Activated T-helper 17 cell treated with anti-CD3 and anti-CD28 coated beads, Interleukin-2, amount 50 U/mL, for 72 hours (primary cell): ENCODE measurements around the gene MYO18B. TPM values are rescaled to one million over a fixed set of nuclear protein-coding genes. Genes with fewer than 3 reads are reported as not detected.

Source experiments
- ATAC-seq: fragments of 150-1000 bp; cut with Tn5 transposase; replicated peaks from 2 replicates; pipeline ENCODE4 v1.10.0; 2021; ENCODE audit warnings: mild to moderate bottlenecking, moderate library complexity
- H3K27ac Mint-ChIP-seq: one replicate; pipeline ENCODE4 v1.8.0; 2022; ENCODE audit warnings: mixed read lengths
- H3K27me3 Mint-ChIP-seq: one replicate; pipeline ENCODE4 v1.8.0; 2022; ENCODE audit warnings: mixed read lengths
- H3K36me3 Mint-ChIP-seq: one replicate; pipeline ENCODE4 v1.8.0; 2022; ENCODE audit warnings: low read depth, mild to moderate bottlenecking, mixed read lengths
- H3K4me1 Mint-ChIP-seq: one replicate; pipeline ENCODE4 v1.8.0; 2022; ENCODE audit warnings: mixed read lengths
- H3K4me3 Mint-ChIP-seq: one replicate; pipeline ENCODE4 v1.8.0; 2022; ENCODE audit warnings: mild to moderate bottlenecking, mixed read lengths
- H3K9me3 Mint-ChIP-seq: one replicate; pipeline ENCODE4 v1.8.0; 2022; ENCODE audit warnings: mixed read lengths
- total RNA-seq, 2 donors: library from RNA; stranded (reverse); gene quantifications; one replicate each; pipeline ENCODE4 v1.2.3, GENCODE V29; 2022

Gene MYO18B
- total RNA-seq, 2 donors from 2014 or later, result 2.3 to 4.3 TPM

DNA sequence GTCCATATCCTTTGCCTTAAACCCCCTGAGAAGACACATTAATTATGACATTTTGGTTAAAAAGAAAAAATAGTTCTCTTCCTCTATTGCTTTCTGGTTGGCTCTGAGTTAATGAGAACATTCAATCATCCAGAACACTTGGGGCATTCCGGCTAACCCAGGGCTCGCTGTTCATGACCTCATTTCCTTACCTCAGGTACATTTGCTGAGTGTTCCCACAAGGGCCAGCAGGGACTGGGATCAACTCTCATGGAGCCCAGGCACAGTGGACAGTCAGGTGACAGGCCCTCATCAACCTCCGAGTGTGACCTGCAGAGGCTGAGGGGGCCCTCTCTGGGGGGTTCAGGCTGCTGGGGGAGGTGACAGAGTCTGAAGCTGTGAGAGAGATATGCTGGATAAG lies 98.9 kb downstream of the MYO18B start:
- Mint-ChIP-seq H3K36me3 (no peaks in the 10 kb centered on the region), H3K9me3 (no peaks in the 10 kb centered on the region), H3K27ac (no peak overlapping the region), H3K4me1 (no peaks in the 10 kb centered on the region), H3K4me3 (no peak overlapping the region), H3K27me3 (no peaks in the 10 kb centered on the region)
- ATAC-seq, result no peak

- H3K4me1 Mint-ChIP-seq, result no peaks in the 10 kb centered on the region
- no peak overlapping the region for H3K27ac Mint-ChIP-seq
- H3K4me3 Mint-ChIP-seq, result no peak overlapping the region
- H3K36me3 Mint-ChIP-seq, result no peaks in the 10 kb centered on the region
- H3K27me3 Mint-ChIP-seq, result no peaks in the 10 kb centered on the region
- ATAC-seq, result no peak
- no peaks in the 10 kb centered on the region for H3K9me3 Mint-ChIP-seq
Measured at GRCh38 chr22:25841775-25842174, 99.8 kb downstream of the MYO18B start.

DNA sequence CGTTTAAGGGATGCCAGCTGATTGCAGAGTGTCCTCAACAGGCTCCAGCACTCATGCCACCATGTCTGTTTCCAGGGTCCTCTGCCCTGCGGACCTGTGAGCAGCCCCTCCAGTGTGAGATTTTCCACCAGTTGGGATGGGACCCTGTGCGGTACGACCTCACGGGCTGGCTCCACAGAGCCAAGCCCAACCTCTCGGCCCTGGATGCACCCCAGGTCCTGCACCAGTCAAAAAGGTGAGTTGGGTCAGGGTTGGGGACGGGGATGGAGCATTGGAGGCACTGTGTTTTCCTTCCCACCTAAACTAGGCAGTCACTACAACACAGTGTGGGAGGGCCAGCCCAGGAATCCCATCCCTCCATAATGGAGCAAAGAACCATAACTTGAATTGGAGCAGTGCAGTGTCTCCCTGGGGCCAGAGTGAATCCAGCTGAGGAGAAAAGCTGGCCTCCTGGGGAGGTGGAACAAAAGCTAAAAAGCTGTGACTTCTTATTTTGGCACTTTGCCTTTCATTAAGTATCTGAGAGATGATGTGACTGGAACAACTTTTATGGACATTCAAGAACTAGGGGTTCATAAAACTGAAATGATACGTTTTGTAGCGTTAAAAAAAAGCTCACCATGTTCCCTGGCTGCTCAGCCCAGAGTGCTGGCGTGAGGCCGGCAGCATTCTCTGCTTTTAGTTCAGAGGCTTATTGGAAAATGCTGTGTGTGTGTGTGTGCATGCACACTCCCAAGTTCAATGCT lies 101.8 kb downstream of the MYO18B start:
- Mint-ChIP-seq H3K27ac (no peak overlapping the region), H3K4me1 (no peaks in the 10 kb centered on the region), H3K4me3 (no peak overlapping the region), H3K27me3 (no peaks in the 10 kb centered on the region), H3K36me3 (no peaks in the 10 kb centered on the region), H3K9me3 (no peaks in the 10 kb centered on the region)
- ATAC-seq, result no peak

DNA sequence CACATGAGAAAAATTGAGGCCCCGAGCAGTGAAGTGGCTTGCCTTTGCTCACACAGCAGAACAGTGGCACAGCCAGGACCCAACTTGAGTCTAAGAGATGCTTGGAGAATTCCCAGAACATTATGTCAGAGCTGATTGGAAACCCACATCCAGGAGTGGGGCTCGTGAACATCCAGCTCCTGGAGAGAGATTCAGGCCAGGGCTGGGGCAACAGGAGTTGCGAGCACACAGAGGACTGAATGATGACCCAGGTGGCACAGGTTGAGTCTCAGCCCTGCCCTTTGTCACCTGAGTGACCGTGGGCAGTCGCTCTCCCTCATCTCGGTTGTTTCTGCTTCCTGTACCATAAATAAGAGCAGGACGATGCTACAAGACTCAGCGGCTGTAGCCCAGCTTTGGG lies 102.6 kb downstream of the MYO18B start:
- Mint-ChIP-seq H3K4me1 (no peaks in the 10 kb centered on the region), H3K4me3 (no peak overlapping the region), H3K27me3 (no peaks in the 10 kb centered on the region), H3K36me3 (no peaks in the 10 kb centered on the region), H3K9me3 (no peaks in the 10 kb centered on the region), H3K27ac (no peak overlapping the region)
- no peak for ATAC-seq

GRCh38 chr22:25845985-25846745 lies 104.2 kb downstream of the MYO18B start:
- Mint-ChIP-seq H3K36me3 (no peaks in the 10 kb centered on the region), H3K27ac (no peak overlapping the region), H3K27me3 (peaks cover under 1% of the 10 kb centered on the region), H3K4me3 (no peak overlapping the region), H3K4me1 (no peaks in the 10 kb centered on the region), H3K9me3 (no peaks in the 10 kb centered on the region)
- peak; percentile 43 for ATAC-seq

- no peak overlapping the region for H3K27ac Mint-ChIP-seq
- no peak overlapping the region for H3K4me3 Mint-ChIP-seq
- no peaks in the 10 kb centered on the region for H3K4me1 Mint-ChIP-seq
- H3K36me3 Mint-ChIP-seq, result no peaks in the 10 kb centered on the region
- no peak for ATAC-seq
- H3K9me3 Mint-ChIP-seq, result no peaks in the 10 kb centered on the region
- peaks cover 4% of the 10 kb centered on the region for H3K27me3 Mint-ChIP-seq
Measured at GRCh38 chr22:25847451-25847850, 105.5 kb downstream of the MYO18B start.

GRCh38 chr22:25848954-25849353 lies 107.0 kb downstream of the MYO18B start:
- H3K27ac Mint-ChIP-seq, result no peak overlapping the region
- H3K9me3 Mint-ChIP-seq, result no peaks in the 10 kb centered on the region
- H3K36me3 Mint-ChIP-seq, result no peaks in the 10 kb centered on the region
- ATAC-seq, result no peak
- no peak overlapping the region for H3K4me3 Mint-ChIP-seq
- H3K27me3 Mint-ChIP-seq, result peaks cover 4% of the 10 kb centered on the region
- H3K4me1 Mint-ChIP-seq, result no peaks in the 10 kb centered on the region

DNA sequence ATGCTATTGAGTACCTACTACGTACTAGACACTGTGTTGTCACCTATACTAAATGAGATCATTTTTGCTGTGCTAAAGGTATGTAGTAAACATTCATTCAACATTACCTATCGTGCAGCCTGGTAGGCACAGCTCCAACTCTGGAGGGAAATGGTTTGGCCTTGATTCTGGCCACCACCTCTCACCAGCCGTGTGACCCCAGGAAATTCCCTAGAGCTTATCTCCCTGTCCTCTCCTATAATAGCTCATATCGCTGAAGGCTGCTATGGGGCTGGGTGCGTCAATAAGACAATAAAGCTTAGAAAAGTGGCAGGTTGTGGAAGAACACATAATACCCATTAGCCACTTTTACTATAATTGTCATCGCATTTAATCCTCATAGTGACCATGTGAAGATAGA lies 107.5 kb downstream of the MYO18B start:
- Mint-ChIP-seq H3K27me3 (peaks cover 4% of the 10 kb centered on the region), H3K36me3 (no peaks in the 10 kb centered on the region), H3K9me3 (no peaks in the 10 kb centered on the region), H3K4me3 (no peak overlapping the region), H3K27ac (no peak overlapping the region), H3K4me1 (no peaks in the 10 kb centered on the region)
- no peak for ATAC-seq

- H3K27me3 Mint-ChIP-seq, result peaks cover 4% of the 10 kb centered on the region
- H3K27ac Mint-ChIP-seq, result no peak overlapping the region
- H3K4me1 Mint-ChIP-seq, result no peaks in the 10 kb centered on the region
- ATAC-seq, result no peak
- H3K36me3 Mint-ChIP-seq, result no peaks in the 10 kb centered on the region
- H3K9me3 Mint-ChIP-seq, result no peaks in the 10 kb centered on the region
- no peak overlapping the region for H3K4me3 Mint-ChIP-seq
Measured at GRCh38 chr22:25852223-25852622, 110.2 kb downstream of the MYO18B start.

DNA sequence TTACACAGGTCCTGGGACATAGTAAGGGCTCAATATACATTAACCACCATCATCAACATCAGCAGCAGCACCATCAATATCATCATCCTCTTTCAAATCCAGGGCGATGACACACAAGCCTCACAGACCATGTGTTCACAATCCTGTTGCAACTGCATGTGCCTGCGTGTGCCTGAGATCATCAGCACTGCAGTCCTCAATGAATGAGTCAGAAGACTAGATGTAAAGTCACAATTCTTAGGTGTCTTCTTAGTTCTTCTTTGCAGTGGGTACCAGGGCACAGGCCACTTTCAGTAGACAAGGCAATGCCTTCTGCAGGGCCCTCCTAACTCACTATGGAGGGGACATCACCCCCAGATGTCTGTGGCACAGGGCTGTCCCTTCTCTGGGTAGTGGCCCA lies 111.1 kb downstream of the MYO18B start:
- Mint-ChIP-seq H3K9me3 (no peaks in the 10 kb centered on the region), H3K36me3 (no peaks in the 10 kb centered on the region), H3K27me3 (peaks cover 4% of the 10 kb centered on the region), H3K4me3 (no peak overlapping the region), H3K27ac (no peak overlapping the region), H3K4me1 (no peaks in the 10 kb centered on the region)
- peak; percentile 24 for ATAC-seq

DNA sequence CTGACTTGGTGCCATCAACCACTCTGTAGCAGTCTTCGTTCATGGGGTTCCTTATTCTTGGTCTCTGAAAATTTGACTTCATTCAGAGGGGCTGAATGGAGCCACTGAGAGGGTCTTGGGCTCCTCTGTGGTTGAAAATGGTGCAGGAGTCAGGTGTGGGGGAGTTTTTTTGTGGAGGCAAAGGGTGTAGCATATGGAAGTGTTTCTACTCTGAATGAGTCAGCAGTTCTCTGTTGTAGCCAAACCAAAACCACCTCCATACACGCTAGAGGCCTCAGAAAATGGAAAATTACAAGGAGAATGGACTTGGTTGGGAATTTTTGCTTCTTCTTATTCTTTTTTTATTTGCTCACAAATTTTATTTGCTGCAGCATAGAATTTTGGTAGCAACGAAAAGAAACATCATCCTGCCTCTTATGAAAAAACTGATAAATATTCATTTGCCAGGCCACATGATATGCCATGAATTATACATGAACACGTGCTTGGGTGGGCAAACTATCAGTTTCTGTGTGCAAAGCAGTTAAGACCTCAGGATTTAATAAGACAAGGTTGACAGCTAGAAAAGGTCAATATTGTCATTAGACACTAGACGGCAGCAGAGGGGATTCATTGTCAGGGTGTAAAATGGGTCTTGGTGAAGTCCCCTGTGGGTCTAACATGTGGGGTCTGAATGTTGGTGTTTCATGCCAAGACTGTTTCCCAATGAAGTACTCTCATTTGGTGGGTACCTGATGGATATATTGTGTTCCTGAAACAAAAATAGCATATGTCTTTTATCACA lies 111.7 kb downstream of the MYO18B start:
- Mint-ChIP-seq H3K4me3 (no peak overlapping the region), H3K36me3 (no peaks in the 10 kb centered on the region), H3K27me3 (peaks cover 4% of the 10 kb centered on the region), H3K27ac (no peak overlapping the region), H3K4me1 (no peaks in the 10 kb centered on the region), H3K9me3 (no peaks in the 10 kb centered on the region)
- no peak for ATAC-seq

- H3K4me1 Mint-ChIP-seq, result no peaks in the 10 kb centered on the region
- no peaks in the 10 kb centered on the region for H3K27me3 Mint-ChIP-seq
- no peak overlapping the region for H3K27ac Mint-ChIP-seq
- no peak for ATAC-seq
- H3K9me3 Mint-ChIP-seq, result no peaks in the 10 kb centered on the region
- H3K36me3 Mint-ChIP-seq, result no peaks in the 10 kb centered on the region
- no peak overlapping the region for H3K4me3 Mint-ChIP-seq
Measured at GRCh38 chr22:25869771-25870170, 127.8 kb downstream of the MYO18B start.

DNA sequence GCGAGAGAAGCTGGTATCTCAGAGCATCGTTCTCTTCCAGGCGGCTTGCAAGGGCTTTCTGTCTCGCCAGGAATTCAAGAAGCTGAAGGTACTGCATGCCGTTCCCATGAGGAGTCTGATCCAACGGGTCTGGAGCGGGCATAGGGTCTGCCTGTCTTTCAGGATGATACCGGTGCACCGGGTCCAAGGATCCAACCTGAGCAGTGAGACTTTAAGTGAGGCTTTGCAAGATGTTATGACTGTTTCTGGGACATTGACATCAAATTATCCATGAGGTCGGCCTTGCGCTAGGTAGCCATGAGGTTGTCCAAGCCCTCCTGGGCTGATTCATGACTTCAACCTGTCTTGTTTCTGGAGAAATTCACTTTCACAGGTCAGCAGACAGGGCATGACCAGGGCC lies 132.3 kb downstream of the MYO18B start:
- Mint-ChIP-seq H3K4me1 (no peaks in the 10 kb centered on the region), H3K4me3 (no peak overlapping the region), H3K27me3 (peaks cover 3% of the 10 kb centered on the region), H3K36me3 (no peaks in the 10 kb centered on the region), H3K27ac (no peak overlapping the region), H3K9me3 (no peaks in the 10 kb centered on the region)
- ATAC-seq, result no peak

GRCh38 chr22:25875461-25875860 lies 133.5 kb downstream of the MYO18B start:
- no peaks in the 10 kb centered on the region for H3K9me3 Mint-ChIP-seq
- H3K36me3 Mint-ChIP-seq, result no peaks in the 10 kb centered on the region
- ATAC-seq, result no peak
- no peak overlapping the region for H3K4me3 Mint-ChIP-seq
- H3K27ac Mint-ChIP-seq, result no peak overlapping the region
- peaks cover 3% of the 10 kb centered on the region for H3K27me3 Mint-ChIP-seq
- no peaks in the 10 kb centered on the region for H3K4me1 Mint-ChIP-seq

DNA sequence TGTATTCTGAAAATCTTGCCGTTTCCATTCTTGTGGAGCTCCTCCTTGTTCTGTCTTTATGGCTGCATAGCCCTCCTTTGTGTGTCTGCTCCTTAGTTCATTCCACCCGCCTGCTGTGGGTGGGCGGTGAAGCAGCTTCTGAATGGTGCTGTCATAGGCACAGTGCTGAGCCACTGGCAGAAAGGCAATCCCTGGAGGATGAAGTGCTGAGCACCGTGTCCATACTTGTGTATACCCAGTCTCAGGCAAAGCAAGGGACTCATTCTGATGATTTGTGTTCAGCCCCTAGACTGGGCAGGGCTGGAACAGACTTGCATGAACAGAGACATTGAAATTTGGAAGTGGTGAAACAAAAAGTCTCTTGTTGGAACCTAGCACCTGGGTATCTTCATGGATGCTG lies 134.9 kb downstream of the MYO18B start:
- Mint-ChIP-seq H3K27me3 (peaks cover 3% of the 10 kb centered on the region), H3K4me3 (no peak overlapping the region), H3K36me3 (no peaks in the 10 kb centered on the region), H3K9me3 (no peaks in the 10 kb centered on the region), H3K27ac (no peak overlapping the region), H3K4me1 (no peaks in the 10 kb centered on the region)
- no peak for ATAC-seq
